Activated naive CD8-positive, alpha-beta T cell treated with anti-CD3 and anti-CD28 coated beads, Interleukin-2, amount 10 ng/mL, durations not matched to agents 7 days and 5 days (primary cell): ENCODE results near the gene CDYL. TPM values are rescaled to one million over a fixed set of nuclear protein-coding genes. Genes with fewer than 3 reads are reported as not detected.
A peak's percentile ranks its signal among the peaks of the same experiment; 100 is the strongest.

Source experiments
- ATAC-seq: fragments of 150-1000 bp; cut with Tn5 transposase; one replicate; pipeline ENCODE4 v1.10.0; 2021; ENCODE audit warnings: low read depth, moderate library complexity
- POLR2A ChIA-PET: fragments of 350-600 bp; sonication (Branson Sonifier 250); formaldehyde crosslinking; loops from one replicate; lab custom pipeline; 2021; ENCODE audit warnings: antibody characterized with exemption; lab: Charles Lee
- DNase-seq: peaks from one replicate; pipeline ENCODE4 v3.0.0; 2021
- H3K27ac Mint-ChIP-seq: one replicate; pipeline ENCODE4 v1.8.0; 2022; ENCODE audit warnings: mild to moderate bottlenecking, mixed read lengths
- H3K27me3 Mint-ChIP-seq: one replicate; pipeline ENCODE4 v1.8.0; 2022; ENCODE audit warnings: mild to moderate bottlenecking, moderate library complexity, mixed read lengths
- H3K36me3 Mint-ChIP-seq: one replicate; pipeline ENCODE4 v1.8.0; 2021; ENCODE audit warnings: mild to moderate bottlenecking, mixed read lengths
- H3K4me1 Mint-ChIP-seq: one replicate; pipeline ENCODE4 v1.8.0; 2021; ENCODE audit warnings: mixed read lengths
- H3K4me3 Mint-ChIP-seq: one replicate; pipeline ENCODE4 v1.8.0; 2022; ENCODE audit warnings: mild to moderate bottlenecking, moderate library complexity, mixed read lengths
- H3K9me3 Mint-ChIP-seq: one replicate; pipeline ENCODE4 v1.8.0; 2021; ENCODE audit warnings: mixed read lengths
- total RNA-seq, 2 experiments: library from RNA; stranded (reverse); gene quantifications; one replicate each; pipeline ENCODE4 v1.2.3, GENCODE V29; 2021

The CDYL gene
- total RNA-seq, 2 experiments from 2014 or later = 44.0 to 46.7 TPM

GRCh38 chr6:4973982-4974745 is 198.0 kb downstream of the CDYL start:
- ATAC-seq = no peak
- H3K4me1 Mint-ChIP-seq = no peaks in the 10 kb centered on the region
- POLR2A ChIA-PET = no interaction called here

GRCh38 chr6:4974962-4975361 is 198.8 kb downstream of the CDYL start:
- Mint-ChIP-seq H3K27ac (no peak overlapping the region), H3K4me1 (no peaks in the 10 kb centered on the region), H3K27me3 (peaks cover 5% of the 10 kb centered on the region), H3K9me3 (peaks cover 13% of the 10 kb centered on the region), H3K4me3 (no peak overlapping the region), H3K36me3 (no peaks in the 10 kb centered on the region)
- ATAC-seq = no peak
- POLR2A ChIA-PET = no interaction called here
- DNase-seq = no peak

More at GRCh38 chr6:4973982-4974745, 198.0 kb downstream of the CDYL start:
- H3K36me3 Mint-ChIP-seq = no peaks in the 10 kb centered on the region
- no peak overlapping the region for H3K4me3 Mint-ChIP-seq
- peaks cover 5% of the 10 kb centered on the region for H3K27me3 Mint-ChIP-seq
- no peak for DNase-seq
- no peak overlapping the region for H3K27ac Mint-ChIP-seq
- peaks cover 9% of the 10 kb centered on the region for H3K9me3 Mint-ChIP-seq

DNA sequence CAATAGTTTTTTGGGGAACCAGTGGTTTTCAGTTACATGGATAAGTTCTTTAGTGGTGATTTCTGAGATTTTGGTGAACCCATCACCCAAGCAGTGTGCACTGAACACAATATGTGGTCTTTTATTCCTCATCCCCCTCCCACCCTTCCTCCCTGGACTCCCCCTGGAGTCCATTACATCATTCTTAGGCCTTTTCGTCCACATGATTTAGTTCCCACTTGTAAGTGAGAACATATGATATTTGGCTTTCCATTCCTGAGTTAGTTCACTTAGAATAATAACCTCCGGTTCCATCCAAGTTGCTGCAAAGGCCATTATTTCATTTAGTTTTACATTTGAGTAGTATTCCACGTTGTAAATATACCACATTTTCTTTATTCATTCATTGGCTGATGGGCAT is 199.3 kb downstream of the CDYL start:
- Mint-ChIP-seq H3K27me3 (peaks cover 5% of the 10 kb centered on the region), H3K27ac (no peak overlapping the region), H3K9me3 (peaks cover 13% of the 10 kb centered on the region), H3K4me1 (no peaks in the 10 kb centered on the region), H3K4me3 (no peak overlapping the region), H3K36me3 (no peaks in the 10 kb centered on the region)
- POLR2A ChIA-PET = no interaction called here
- DNase-seq = no peak
- no peak for ATAC-seq

DNA sequence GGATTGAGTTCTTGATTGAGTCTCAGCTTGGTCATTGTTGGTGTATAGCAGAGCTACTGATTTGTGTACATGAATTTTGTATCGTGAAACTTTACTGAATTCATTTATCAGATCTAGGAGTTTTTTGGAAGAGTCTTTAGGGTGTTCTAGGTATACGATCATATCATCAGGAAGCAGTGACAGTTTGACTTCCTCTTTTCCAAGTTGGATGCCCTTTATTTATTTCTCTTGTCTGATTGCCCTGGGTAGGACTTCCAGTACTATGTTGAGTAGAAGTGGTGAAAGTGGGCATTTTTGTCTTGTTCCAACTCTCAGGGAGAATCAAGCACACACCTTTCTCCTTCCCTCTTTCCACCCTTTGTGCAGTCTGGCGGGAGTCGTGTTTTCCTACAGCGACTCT is 201.3 kb downstream of the CDYL start:
- DNase-seq (no peak), ATAC-seq (no peak)
- Mint-ChIP-seq H3K27me3 (peaks cover 3% of the 10 kb centered on the region), H3K4me1 (no peaks in the 10 kb centered on the region), H3K27ac (no peak overlapping the region), H3K36me3 (no peaks in the 10 kb centered on the region), H3K4me3 (no peak overlapping the region), H3K9me3 (peaks cover 13% of the 10 kb centered on the region)
- POLR2A ChIA-PET = interaction anchor here (0.7 kb wide), 1 partner anchor 30 kb away, joined by 3 read pairs; no protein-coding TSS in a partner anchor

DNA sequence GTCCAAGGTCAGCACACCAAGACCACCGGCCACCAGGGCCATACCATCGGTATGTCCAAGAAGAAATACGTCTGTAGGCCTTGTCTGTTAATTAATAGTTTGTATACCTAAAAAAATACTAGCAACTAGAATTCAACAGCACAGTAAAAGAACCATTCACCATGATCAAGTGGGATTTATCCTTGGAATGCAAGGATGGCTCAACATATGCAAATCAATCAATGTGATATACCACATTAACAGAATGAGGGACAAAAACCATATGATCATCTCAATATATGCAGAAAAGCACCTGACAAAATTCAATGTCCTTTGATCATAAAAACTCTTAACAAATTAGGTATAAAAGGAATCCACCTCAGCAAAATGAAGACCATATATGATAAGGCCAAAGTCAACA is 203.2 kb downstream of the CDYL start:
- POLR2A ChIA-PET = no interaction called here

DNA sequence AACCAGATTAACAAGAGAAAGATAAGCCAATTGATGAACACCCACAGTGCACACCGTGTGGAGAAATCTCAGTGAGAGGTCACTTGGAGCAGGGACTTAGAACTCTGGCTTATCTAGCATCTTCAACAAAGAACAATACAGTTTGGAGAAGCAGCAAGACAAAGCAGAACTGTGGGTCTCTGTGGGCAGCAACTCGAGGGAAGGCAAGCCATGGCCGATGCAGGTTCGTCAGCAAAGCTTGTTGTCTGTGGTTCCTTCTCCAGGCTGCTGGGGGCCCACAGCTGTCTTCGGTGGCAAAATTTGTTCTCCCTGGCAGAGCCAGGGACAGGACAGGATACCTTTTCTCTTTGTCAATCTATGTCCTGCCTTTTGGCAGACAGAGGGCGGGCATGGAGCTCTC is 205.6 kb downstream of the CDYL start:
- Mint-ChIP-seq H3K4me1 (no peaks in the 10 kb centered on the region), H3K4me3 (no peak overlapping the region), H3K9me3 (peaks cover 11% of the 10 kb centered on the region), H3K27ac (no peak overlapping the region), H3K27me3 (peaks cover 7% of the 10 kb centered on the region), H3K36me3 (no peaks in the 10 kb centered on the region)
- no peak for DNase-seq
- POLR2A ChIA-PET = no interaction called here
- no peak for ATAC-seq

More for the DNA sequence above, 203.2 kb downstream of the CDYL start:
- Mint-ChIP-seq H3K9me3 (peaks cover 13% of the 10 kb centered on the region), H3K36me3 (no peaks in the 10 kb centered on the region), H3K27me3 (peaks cover 6% of the 10 kb centered on the region), H3K4me1 (no peaks in the 10 kb centered on the region), H3K27ac (no peak overlapping the region), H3K4me3 (no peak overlapping the region)
- no peak for DNase-seq
- no peak for ATAC-seq

GRCh38 chr6:4983322-4983721 is 207.1 kb downstream of the CDYL start:
- peaks cover 8% of the 10 kb centered on the region for H3K9me3 Mint-ChIP-seq
- H3K36me3 Mint-ChIP-seq = no peaks in the 10 kb centered on the region
- POLR2A ChIA-PET = no interaction called here
- H3K27me3 Mint-ChIP-seq = peaks cover 5% of the 10 kb centered on the region
- DNase-seq = no peak
- no peak overlapping the region for H3K27ac Mint-ChIP-seq
- ATAC-seq = no peak
- no peak overlapping the region for H3K4me3 Mint-ChIP-seq
- no peaks in the 10 kb centered on the region for H3K4me1 Mint-ChIP-seq

DNA sequence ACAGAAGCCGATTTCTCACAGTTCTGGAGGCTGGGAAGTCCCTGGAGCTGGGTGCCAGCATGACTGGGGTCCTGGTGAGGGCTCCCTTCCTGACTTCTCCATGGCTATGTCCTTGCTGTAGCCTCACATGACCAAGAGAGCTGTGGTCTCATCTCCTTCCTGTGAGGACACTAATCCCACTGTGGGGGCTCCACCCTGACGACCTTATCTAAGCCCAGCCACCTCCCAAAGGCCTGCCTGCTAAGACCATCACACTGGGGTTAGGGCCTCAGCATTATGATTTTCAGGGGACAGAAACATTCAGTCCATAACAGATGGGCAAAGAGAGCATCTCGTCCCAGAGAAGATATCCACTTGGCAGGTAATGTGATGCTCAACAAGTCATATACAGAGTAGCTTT is 210.8 kb downstream of the CDYL start:
- Mint-ChIP-seq H3K27ac (no peak overlapping the region), H3K9me3 (no peaks in the 10 kb centered on the region), H3K27me3 (peaks cover 5% of the 10 kb centered on the region), H3K4me3 (no peak overlapping the region), H3K36me3 (peaks cover 5% of the 10 kb centered on the region), H3K4me1 (no peaks in the 10 kb centered on the region)
- DNase-seq (no peak), ATAC-seq (no peak)
- POLR2A ChIA-PET = no interaction called here

- Mint-ChIP-seq H3K9me3 (no peaks in the 10 kb centered on the region), H3K27ac (no peak overlapping the region), H3K4me3 (no peak overlapping the region), H3K27me3 (peaks cover 5% of the 10 kb centered on the region), H3K4me1 (no peaks in the 10 kb centered on the region), H3K36me3 (peaks cover 5% of the 10 kb centered on the region)
- DNase-seq = no peak
- ATAC-seq = no peak
- POLR2A ChIA-PET = no interaction called here
These were observed 211.2 kb downstream of the CDYL start for GRCh38 chr6:4987432-4987831.

- Mint-ChIP-seq H3K9me3 (no peaks in the 10 kb centered on the region), H3K4me3 (no peak overlapping the region), H3K36me3 (peaks cover 15% of the 10 kb centered on the region), H3K27me3 (no peaks in the 10 kb centered on the region), H3K27ac (no peak overlapping the region), H3K4me1 (no peaks in the 10 kb centered on the region)
- ATAC-seq = no peak
- POLR2A ChIA-PET = no interaction called here
- no peak for DNase-seq
These were observed 218.5 kb downstream of the CDYL start for GRCh38 chr6:4994741-4995140.

DNA sequence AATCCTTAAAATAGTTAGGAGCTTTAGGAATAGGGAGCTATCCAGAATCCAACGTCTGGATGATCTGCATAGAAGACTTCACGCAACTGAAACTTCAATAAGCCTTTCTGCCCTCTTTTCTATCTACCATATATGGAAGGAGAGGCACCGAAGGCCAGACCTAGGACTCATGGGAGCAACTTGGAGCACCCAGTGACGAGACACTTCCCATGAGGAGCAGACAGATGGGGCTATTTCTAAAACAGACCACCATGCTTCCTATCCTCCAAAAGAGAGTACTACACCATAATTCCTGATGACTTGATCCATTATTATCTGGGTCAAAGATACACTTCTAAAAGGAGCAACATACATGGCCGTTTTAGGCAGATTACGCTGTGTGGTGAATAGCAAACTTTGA is 221.7 kb downstream of the CDYL start:
- POLR2A ChIA-PET = no interaction called here
- ATAC-seq (no peak), DNase-seq (no peak)
- Mint-ChIP-seq H3K36me3 (peaks cover 10% of the 10 kb centered on the region), H3K9me3 (no peaks in the 10 kb centered on the region), H3K27me3 (no peaks in the 10 kb centered on the region), H3K4me3 (no peak overlapping the region), H3K4me1 (peaks cover 10% of the 10 kb centered on the region), H3K27ac (no peak overlapping the region)

DNA sequence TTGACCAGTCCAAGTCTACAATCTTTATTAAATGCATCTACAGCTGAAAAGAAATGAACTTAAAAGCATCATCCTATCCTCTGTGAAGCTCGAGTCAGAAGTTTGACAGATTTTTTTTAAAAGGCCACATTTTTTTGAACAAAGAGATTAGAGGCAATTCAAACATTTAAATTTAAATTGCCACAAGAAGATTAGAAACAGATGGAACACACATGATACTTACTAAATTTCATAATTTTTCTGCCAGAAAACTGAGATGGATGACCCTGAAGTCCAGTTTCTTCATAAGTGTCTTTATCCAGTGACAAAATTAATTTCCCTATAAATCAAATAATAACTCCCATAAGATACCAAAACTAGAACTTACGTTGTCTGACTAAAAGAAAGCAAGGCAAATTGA is 223.4 kb downstream of the CDYL start:
- POLR2A ChIA-PET = no interaction called here
- peaks cover 15% of the 10 kb centered on the region for H3K4me1 Mint-ChIP-seq
- no peaks in the 10 kb centered on the region for H3K27me3 Mint-ChIP-seq
- H3K9me3 Mint-ChIP-seq = no peaks in the 10 kb centered on the region
- DNase-seq (no peak), ATAC-seq (no peak)
- peaks cover 4% of the 10 kb centered on the region for H3K36me3 Mint-ChIP-seq
- H3K27ac Mint-ChIP-seq = no peak overlapping the region
- no peak overlapping the region for H3K4me3 Mint-ChIP-seq

- peak; percentile 98 for DNase-seq
- H3K36me3 Mint-ChIP-seq = no peaks in the 10 kb centered on the region
- H3K27ac Mint-ChIP-seq = peak within 1 kb of the TSS; percentile 93
- peaks cover 17% of the 10 kb centered on the region for H3K4me1 Mint-ChIP-seq
- H3K27me3 Mint-ChIP-seq = no peaks in the 10 kb centered on the region
- peak within 1 kb of the TSS; percentile 89 for H3K4me3 Mint-ChIP-seq
- POLR2A ChIA-PET = interaction anchor here (1.0 to 1.4 kb wide), 2 partner anchors 11 to 228 kb away, joined by 3 to 5 read pairs; partner anchors contain the start of gene CDYL
- peak; percentile 91 for ATAC-seq
- H3K9me3 Mint-ChIP-seq = no peaks in the 10 kb centered on the region
These were observed 227.6 kb downstream of the CDYL start, which contains the start of gene RPP40 for GRCh38 chr6:5003604-5004372. Gene RPP40, minus strand, starts transcription at chr6:5004037. Its CDS starts 35 bp downstream, at chr6:5004002.
